Sigmoid colon (tissue), 4 donors: ENCODE measurements around the gene FBXO45.

ENCODE experiments used
- EP300 ChIP-seq, 4 donors: sonication (generic); formaldehyde crosslinking; IDR thresholded peaks; one replicate each; pipeline ENCODE4 v1.6.1; 2017; ENCODE audit warnings: antibody characterized with exemption in 4 of 4
- POLR2AphosphoS5 ChIP-seq, 4 donors: sonication (generic); formaldehyde crosslinking; IDR thresholded peaks; one replicate each; pipeline ENCODE4 v1.6.1; 2017; ENCODE audit warnings: antibody characterized with exemption in 4 of 4
- TF ChIP-seq, protein P1 (sequence below), 4 experiments: fragments of 450-650 bp in 3 of 4; fragments of 200-600 bp in 1 of 4; IDR thresholded peaks; one replicate each; pipeline ENCODE4 v1.5.1; 2016 to 2019; ENCODE audit warnings: antibody characterized with exemption in 4 of 4, mild to moderate bottlenecking in 3 of 4, moderate library complexity in 2 of 4

DNA sequence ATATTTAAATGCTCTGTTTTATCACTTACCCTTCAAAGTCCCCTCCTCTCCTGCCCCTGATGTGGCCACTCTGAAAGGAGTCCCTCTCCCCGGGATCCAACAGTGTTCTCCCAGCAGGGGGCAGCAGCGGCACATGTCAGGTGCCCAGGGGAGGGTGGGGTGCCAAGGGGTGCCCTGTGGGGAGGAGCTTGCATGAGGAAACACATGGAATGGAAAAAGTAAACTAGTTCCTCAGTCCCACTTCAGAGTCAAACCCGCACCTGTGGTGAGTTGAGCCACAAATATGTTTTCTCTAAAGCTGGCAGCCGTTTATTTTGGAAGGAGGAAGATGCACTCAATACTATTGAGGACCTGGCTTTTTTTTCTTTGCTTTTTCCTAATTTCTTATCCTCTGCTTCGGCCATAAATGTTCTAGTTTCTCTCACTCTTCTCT is 40.9 kb downstream of the FBXO45 start:
- TF ChIP-seq, protein P1, sequence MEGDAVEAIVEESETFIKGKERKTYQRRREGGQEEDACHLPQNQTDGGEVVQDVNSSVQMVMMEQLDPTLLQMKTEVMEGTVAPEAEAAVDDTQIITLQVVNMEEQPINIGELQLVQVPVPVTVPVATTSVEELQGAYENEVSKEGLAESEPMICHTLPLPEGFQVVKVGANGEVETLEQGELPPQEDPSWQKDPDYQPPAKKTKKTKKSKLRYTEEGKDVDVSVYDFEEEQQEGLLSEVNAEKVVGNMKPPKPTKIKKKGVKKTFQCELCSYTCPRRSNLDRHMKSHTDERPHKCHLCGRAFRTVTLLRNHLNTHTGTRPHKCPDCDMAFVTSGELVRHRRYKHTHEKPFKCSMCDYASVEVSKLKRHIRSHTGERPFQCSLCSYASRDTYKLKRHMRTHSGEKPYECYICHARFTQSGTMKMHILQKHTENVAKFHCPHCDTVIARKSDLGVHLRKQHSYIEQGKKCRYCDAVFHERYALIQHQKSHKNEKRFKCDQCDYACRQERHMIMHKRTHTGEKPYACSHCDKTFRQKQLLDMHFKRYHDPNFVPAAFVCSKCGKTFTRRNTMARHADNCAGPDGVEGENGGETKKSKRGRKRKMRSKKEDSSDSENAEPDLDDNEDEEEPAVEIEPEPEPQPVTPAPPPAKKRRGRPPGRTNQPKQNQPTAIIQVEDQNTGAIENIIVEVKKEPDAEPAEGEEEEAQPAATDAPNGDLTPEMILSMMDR (IDR thresholded peaks at IDR 0.05) = peak; percentile 77 to 93 (median 82)
- TF ChIP-seq EP300 (IDR thresholded peaks at IDR 0.05) (no peak), POLR2AphosphoS5 (IDR thresholded peaks at IDR 0.05) (peak in 2 of 4 donors; percentile 11 to 18)
